Measurements from ENCODE around the gene COL3A1. TPM values are rescaled to one million over a fixed set of nuclear protein-coding genes. Genes with fewer than 3 reads are reported as not detected.

COL3A1 gene
- total RNA-seq, 1 donor from 2014 or later = 12.5 TPM

- no peak for DNase-seq (ENCODE audit: low read depth)
- TF ChIP-seq CTCF (conservative IDR thresholded peaks at IDR 0.05; ENCODE audit: low read depth, low read length) = peak; percentile 38
- H3K4me3 ChIP-seq (ENCODE audit: low read depth, low read length) = no peak overlapping the region
Measured at GRCh38 chr2:188983427-188984064, 9.4 kb downstream of the COL3A1 start.

GRCh38 chr2:188984065-188984491 lies 9.9 kb downstream of the COL3A1 start:
- DNase-seq (ENCODE audit: low read depth) = peak; percentile 23
- H3K4me3 ChIP-seq (ENCODE audit: low read depth, low read length) = no peak overlapping the region

GRCh38 chr2:188984680-188985079 lies 10.5 kb downstream of the COL3A1 start:
- DNase-seq (ENCODE audit: low read depth) = no peak
- H3K4me3 ChIP-seq (ENCODE audit: low read depth, low read length) = no peak overlapping the region
- TF ChIP-seq CTCF (conservative IDR thresholded peaks at IDR 0.05; ENCODE audit: low read depth, low read length) = no peak

More at GRCh38 chr2:188984065-188984491, 9.9 kb downstream of the COL3A1 start:
- peak; percentile 60 for TF ChIP-seq CTCF (conservative IDR thresholded peaks at IDR 0.05; ENCODE audit: low read depth, low read length)

- DNase-seq (ENCODE audit: low read depth) = no peak
- H3K4me3 ChIP-seq (ENCODE audit: low read depth, low read length) = no peak overlapping the region
- TF ChIP-seq CTCF (conservative IDR thresholded peaks at IDR 0.05; ENCODE audit: low read depth, low read length) = no peak
Measured at GRCh38 chr2:188986839-188987238, 12.7 kb downstream of the COL3A1 start.

GRCh38 chr2:188993247-188993646 lies 19.1 kb downstream of the COL3A1 start:
- DNase-seq (ENCODE audit: low read depth) = no peak
- TF ChIP-seq CTCF (conservative IDR thresholded peaks at IDR 0.05; ENCODE audit: low read depth, low read length) = no peak

GRCh38 chr2:188997263-188997662 lies 23.1 kb downstream of the COL3A1 start:
- TF ChIP-seq CTCF (conservative IDR thresholded peaks at IDR 0.05; ENCODE audit: low read depth, low read length) = no peak
- no peak overlapping the region for H3K4me3 ChIP-seq (ENCODE audit: low read depth, low read length)
- no peak for DNase-seq (ENCODE audit: low read depth)

More at GRCh38 chr2:188993247-188993646, 19.1 kb downstream of the COL3A1 start:
- H3K4me3 ChIP-seq (ENCODE audit: low read depth, low read length) = no peak overlapping the region

GRCh38 chr2:189000221-189000620 lies 26.0 kb downstream of the COL3A1 start:
- no peak overlapping the region for H3K4me3 ChIP-seq (ENCODE audit: low read depth, low read length)
- TF ChIP-seq CTCF (conservative IDR thresholded peaks at IDR 0.05; ENCODE audit: low read depth, low read length) = no peak
- no peak for DNase-seq (ENCODE audit: low read depth)
